HFFc6 (cell line): ENCODE results near the gene P2RX2. TPM values are rescaled to one million over a fixed set of nuclear protein-coding genes. Genes with fewer than 3 reads are reported as not detected.

ENCODE experiments used
- DNase-seq: peaks from one replicate; pipeline ENCODE4 v3.0.0-alpha.2; 2018
- H3K27ac Mint-ChIP-seq: 2 replicates; pipeline ENCODE4 v1.8.0; 2020; ENCODE audit warnings: mild to moderate bottlenecking, mixed read lengths
- H3K27me3 Mint-ChIP-seq: 2 replicates; pipeline ENCODE4 v1.8.0; 2021; ENCODE audit warnings: mild to moderate bottlenecking, moderate library complexity, mixed read lengths; ENCODE audit not compliant: insufficient read depth
- H3K36me3 Mint-ChIP-seq: 2 replicates; pipeline ENCODE4 v1.8.0; 2021; ENCODE audit warnings: low read depth, mixed read lengths
- H3K4me1 Mint-ChIP-seq: 2 replicates; pipeline ENCODE4 v1.8.0; 2020; ENCODE audit warnings: low read depth, mixed read lengths
- H3K4me3 Mint-ChIP-seq: 2 replicates; pipeline ENCODE4 v1.8.0; 2020; ENCODE audit warnings: mild to moderate bottlenecking, moderate library complexity, mixed read lengths
- H3K9me3 Mint-ChIP-seq: 2 replicates; pipeline ENCODE4 v1.8.0; 2020; ENCODE audit warnings: mild to moderate bottlenecking, mixed read lengths
- total RNA-seq, 6 experiments: library from RNA; stranded (reverse); fragmentation: NEBNext Ultra II Directional; extraction: Animal tissue kit (Norgen Biotek cat#: 25700); gene quantifications; 2 replicates in 1 of 6; 3 replicates in 5 of 6; pipeline ENCODE4 v1.2.3, GENCODE V29; 2021
- TF ChIP-seq, protein P1 (sequence below): fragments of 200-600 bp; sonication (generic); IDR thresholded peaks from 2 replicates; pipeline ENCODE4 v1.5.0; 2021; ENCODE audit warnings: antibody characterized with exemption, mild to moderate bottlenecking

Gene P2RX2
- total RNA-seq, 6 experiments from 2014 or later, result not detected

DNA sequence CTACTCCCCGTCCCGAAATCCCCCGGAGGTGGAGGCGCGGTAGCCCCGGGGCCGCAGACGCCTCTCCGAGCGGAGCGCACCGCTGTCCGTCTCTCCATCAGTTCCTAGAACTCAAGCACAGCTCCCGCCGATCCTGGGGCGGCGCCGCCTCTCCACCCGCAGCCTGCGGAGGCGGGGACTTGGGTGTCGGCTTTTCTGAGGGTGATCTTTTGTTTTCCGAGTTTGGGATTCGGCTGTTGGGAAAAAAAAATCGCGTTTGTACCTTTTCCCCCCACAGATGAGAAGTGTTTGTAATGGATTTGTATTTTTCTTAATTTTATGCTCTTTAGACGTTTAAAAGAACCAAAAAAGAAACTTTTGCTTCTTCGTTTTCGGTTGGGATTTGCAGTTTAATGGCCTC, 34.8 kb upstream of the P2RX2 start:
- H3K4me3 Mint-ChIP-seq, result peak overlapping the region; percentile 52; the same call in 1 of the 2 replicates
- H3K9me3 Mint-ChIP-seq, result no peaks in the 10 kb centered on the region; the same call in 1 of the 2 replicates
- H3K27ac Mint-ChIP-seq, result no peak overlapping the region
- peaks cover 5% of the 10 kb centered on the region for H3K27me3 Mint-ChIP-seq
- no peak for DNase-seq
- H3K4me1 Mint-ChIP-seq, result no peaks in the 10 kb centered on the region
- TF ChIP-seq, protein P1, sequence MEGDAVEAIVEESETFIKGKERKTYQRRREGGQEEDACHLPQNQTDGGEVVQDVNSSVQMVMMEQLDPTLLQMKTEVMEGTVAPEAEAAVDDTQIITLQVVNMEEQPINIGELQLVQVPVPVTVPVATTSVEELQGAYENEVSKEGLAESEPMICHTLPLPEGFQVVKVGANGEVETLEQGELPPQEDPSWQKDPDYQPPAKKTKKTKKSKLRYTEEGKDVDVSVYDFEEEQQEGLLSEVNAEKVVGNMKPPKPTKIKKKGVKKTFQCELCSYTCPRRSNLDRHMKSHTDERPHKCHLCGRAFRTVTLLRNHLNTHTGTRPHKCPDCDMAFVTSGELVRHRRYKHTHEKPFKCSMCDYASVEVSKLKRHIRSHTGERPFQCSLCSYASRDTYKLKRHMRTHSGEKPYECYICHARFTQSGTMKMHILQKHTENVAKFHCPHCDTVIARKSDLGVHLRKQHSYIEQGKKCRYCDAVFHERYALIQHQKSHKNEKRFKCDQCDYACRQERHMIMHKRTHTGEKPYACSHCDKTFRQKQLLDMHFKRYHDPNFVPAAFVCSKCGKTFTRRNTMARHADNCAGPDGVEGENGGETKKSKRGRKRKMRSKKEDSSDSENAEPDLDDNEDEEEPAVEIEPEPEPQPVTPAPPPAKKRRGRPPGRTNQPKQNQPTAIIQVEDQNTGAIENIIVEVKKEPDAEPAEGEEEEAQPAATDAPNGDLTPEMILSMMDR, result no peak
- H3K36me3 Mint-ChIP-seq, result peaks cover 4% of the 10 kb centered on the region

DNA sequence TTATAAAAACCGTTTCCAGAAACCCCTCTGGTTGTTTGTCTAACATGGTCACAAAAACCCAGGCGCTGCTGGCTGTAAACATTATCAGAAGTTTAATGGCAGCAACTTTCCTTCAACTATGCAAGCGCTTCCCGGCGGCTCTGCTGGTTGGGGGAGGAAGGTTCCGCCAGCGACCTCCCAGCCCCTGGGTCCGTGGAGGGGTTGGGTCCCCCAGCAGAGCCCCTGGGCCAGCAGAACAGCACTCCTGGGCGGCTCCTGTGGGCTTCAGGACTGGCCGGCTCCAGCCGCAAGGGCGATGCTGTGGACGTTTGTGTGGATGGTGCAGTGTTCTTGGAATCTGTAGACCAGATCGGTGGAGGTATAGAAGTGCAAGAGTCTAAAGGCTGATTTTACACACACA, 34.1 kb upstream of the P2RX2 start:
- no peaks in the 10 kb centered on the region for H3K4me1 Mint-ChIP-seq
- no peak overlapping the region for H3K27ac Mint-ChIP-seq
- peaks cover 4% of the 10 kb centered on the region for H3K36me3 Mint-ChIP-seq
- TF ChIP-seq, protein P1, result no peak
- H3K9me3 Mint-ChIP-seq, result no peaks in the 10 kb centered on the region; the same call in 1 of the 2 replicates
- H3K27me3 Mint-ChIP-seq, result peaks cover 9% of the 10 kb centered on the region
- H3K4me3 Mint-ChIP-seq, result no peak overlapping the region
- no peak for DNase-seq

DNA sequence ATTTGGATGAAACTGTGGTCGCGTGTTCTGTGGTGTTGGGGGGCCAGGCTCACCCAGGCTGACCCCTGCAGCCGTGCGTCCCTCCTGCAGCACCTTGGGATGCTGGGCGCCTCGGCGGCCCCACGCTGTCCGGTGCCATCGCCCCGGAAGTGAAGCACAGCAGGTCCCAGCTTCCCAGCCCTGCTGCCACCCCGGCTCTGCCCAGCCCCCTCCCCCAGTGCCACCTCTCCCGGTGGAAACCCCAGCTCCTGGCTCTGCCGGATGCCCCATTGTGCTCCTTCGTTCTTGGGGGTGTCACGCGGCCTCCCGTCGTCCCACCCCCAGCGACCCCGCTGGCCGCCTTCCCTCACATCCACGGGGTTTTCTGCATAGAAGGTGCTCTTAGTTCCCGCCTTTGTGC, 33.4 kb upstream of the P2RX2 start:
- H3K36me3 Mint-ChIP-seq, result peaks cover 4% of the 10 kb centered on the region
- TF ChIP-seq, protein P1, result no peak
- H3K9me3 Mint-ChIP-seq, result no peaks in the 10 kb centered on the region; the same call in 1 of the 2 replicates
- DNase-seq, result no peak
- no peak overlapping the region for H3K27ac Mint-ChIP-seq
- H3K4me1 Mint-ChIP-seq, result no peaks in the 10 kb centered on the region
- peaks cover 9% of the 10 kb centered on the region for H3K27me3 Mint-ChIP-seq
- no peak overlapping the region for H3K4me3 Mint-ChIP-seq

DNA sequence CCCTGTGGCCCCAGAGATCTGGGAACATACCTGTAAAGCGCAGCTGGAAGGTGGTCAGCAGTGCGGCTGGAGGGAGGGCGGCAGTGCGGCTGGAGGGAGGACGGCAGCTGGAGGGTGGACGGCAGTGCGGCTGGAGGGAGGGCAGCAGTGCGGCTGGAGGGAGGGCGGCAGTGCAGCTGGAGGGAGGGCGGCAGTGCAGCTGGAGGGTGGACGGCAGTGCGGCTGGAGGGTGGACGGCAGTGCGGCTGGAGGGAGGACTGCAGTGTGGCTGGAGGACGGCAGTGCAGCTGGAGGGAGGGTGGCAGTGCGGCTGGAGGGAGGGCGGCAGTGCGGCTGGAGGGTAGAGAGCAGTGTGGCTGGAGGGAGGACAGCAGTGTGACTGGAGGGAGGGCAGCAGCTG, 31.6 kb upstream of the P2RX2 start:
- Mint-ChIP-seq H3K36me3 (peaks cover 4% of the 10 kb centered on the region), H3K4me1 (no peaks in the 10 kb centered on the region), H3K9me3 (no peaks in the 10 kb centered on the region; the same call in 1 of the 2 replicates), H3K4me3 (no peak overlapping the region), H3K27me3 (peaks cover 8% of the 10 kb centered on the region), H3K27ac (no peak overlapping the region)
- DNase-seq, result no peak
- TF ChIP-seq, protein P1, result no peak

DNA sequence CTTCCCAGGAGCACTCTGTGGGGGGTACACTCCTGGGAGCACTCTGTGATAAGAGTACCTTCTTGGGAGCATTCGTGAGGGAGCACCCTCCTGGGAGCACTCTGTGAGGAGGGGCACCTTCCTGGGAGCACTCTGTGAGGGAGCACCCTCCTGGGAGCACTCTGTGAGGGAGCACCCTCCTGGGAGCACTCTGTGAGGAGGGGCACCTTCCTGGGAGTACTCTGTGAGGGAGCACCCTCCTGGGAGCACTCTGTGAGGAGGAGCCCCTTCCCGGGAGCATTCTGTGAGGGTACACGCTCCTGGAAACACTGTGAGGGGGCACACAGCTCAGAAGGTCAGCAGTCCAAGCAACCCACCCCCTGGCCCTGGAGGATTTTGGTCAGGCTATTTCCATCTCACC, 30.8 kb upstream of the P2RX2 start:
- Mint-ChIP-seq H3K27me3 (peaks cover 8% of the 10 kb centered on the region), H3K9me3 (no peaks in the 10 kb centered on the region; the same call in 1 of the 2 replicates), H3K4me1 (no peaks in the 10 kb centered on the region), H3K27ac (no peak overlapping the region), H3K36me3 (peaks cover 4% of the 10 kb centered on the region), H3K4me3 (no peak overlapping the region)
- TF ChIP-seq, protein P1, result no peak
- DNase-seq, result no peak

DNA sequence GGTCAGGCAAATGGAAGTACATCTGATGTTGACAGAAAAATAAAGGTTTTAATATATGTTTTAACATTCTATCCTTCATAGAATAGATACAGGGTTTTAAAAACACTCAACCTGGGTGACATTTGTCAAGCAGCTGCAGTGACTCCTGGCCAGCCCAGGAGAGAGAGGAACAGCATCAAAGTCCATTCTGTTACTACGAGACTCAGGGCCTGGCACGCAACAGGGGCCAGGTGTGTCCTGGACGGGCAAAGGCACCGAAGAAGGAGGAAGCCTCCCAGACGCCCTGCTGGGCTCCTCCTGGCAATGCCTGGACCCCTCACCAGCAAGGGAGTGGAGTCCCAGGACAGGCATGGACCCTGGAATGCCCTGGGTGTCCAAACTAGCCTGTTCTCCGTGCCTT, 30.3 kb upstream of the P2RX2 start:
- no peaks in the 10 kb centered on the region; the same call in 1 of the 2 replicates for H3K9me3 Mint-ChIP-seq
- DNase-seq, result no peak
- H3K4me1 Mint-ChIP-seq, result no peaks in the 10 kb centered on the region
- TF ChIP-seq, protein P1, result no peak
- no peak overlapping the region for H3K27ac Mint-ChIP-seq
- peaks cover 8% of the 10 kb centered on the region for H3K27me3 Mint-ChIP-seq
- H3K4me3 Mint-ChIP-seq, result no peak overlapping the region
- peaks cover 4% of the 10 kb centered on the region for H3K36me3 Mint-ChIP-seq
